Occipital lobe (tissue), 2 donors: ENCODE measurements around the gene SLC2A13. TPM values are rescaled to one million over a fixed set of nuclear protein-coding genes. Genes with fewer than 3 reads are reported as not detected.
A peak's percentile ranks its signal among the peaks of the same experiment; 100 is the strongest.

Experiments used
- DNase-seq: peaks from one replicate; lab custom pipeline; 2025; lab: John Stamatoyannopoulos, UW
- total RNA-seq: library from RNA; depleted of rRNA; stranded (reverse); fragments of >200 nt; gene quantifications from one replicate; pipeline ENCODE4 v1.2.3, GENCODE V29; 2014

SLC2A13 gene
- total RNA-seq, result 113 TPM

- DNase-seq, result peak; percentile 69
Measured at GRCh38 chr12:40105515-40106201, at the start of gene SLC2A13. SLC2A13 (minus strand) TSS chr12:40106081; CDS start chr12:40105808, 273 bp downstream.

- no peak for DNase-seq
Measured at GRCh38 chr12:40154381-40154780, 48.5 kb upstream of the SLC2A13 start.

DNA sequence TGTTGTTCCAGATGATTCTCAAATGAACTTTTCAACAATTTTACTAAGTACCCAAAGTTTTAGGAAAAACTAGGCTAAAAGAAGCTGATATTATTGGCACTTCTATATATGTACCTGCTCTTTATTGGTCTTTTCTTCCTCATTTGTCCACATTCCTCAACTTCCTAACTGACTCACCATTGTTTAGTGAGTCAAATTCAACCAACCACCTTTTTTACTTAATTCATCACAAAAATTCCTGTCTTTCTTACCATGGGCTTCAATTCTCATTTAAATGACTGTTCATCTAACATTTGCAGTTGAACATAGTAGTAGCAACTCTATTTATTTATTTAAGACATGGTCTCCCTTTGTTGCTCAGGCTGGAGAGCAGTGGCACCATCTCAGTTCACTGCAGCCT, 47.6 kb upstream of the SLC2A13 start:
- no peak for DNase-seq

- peak; percentile 4 for DNase-seq
Measured at GRCh38 chr12:40152783-40153383, 47.0 kb upstream of the SLC2A13 start.

- DNase-seq, result no peak
Measured at GRCh38 chr12:40149673-40150260, 43.9 kb upstream of the SLC2A13 start.

DNA sequence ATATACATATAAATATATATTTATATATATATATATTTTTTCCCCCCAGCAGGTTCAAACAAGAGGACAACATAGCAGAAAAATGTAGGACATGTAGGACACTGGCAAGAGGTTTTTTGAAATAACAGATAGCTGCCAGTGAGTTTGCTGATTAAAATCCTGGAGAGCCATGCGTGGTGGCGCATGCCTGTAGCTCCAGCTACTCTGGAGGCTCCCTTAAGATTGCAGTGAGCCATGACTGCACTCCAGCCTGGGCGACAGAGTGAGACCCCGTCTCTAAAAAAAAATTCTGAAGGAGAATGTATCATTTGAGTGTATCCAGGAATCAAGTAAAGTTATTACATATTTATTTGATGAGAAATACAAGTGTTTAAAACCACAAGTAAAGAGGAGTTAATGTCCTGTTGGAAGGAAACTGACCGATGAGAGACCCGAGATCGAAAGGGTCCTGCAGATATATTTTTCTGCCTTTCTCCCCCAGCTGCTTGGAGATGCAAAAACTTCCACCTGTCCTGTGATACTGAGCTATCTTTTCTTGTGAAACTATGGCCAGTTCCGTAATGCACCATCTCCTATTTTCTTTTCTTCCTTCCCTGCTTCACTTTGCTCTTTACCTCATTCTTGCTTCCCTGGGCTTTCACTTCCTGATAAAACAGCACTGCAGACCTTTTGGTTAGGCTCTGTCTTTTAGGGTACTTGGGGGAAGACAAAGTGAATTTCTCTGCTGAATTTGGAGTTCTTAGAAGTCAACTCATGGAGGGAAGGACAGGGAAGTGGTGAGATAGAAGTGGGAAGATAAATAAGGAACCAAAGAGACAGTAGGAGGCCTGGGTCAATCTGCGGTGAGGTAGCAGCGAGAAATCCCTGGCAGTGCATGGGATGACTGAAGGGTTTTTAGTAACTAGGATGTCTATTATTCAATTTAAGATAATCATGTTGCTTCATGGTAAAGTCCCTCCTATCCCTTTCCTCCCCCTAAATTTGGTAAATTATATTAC, 41.2 kb upstream of the SLC2A13 start:
- DNase-seq, result no peak

DNA sequence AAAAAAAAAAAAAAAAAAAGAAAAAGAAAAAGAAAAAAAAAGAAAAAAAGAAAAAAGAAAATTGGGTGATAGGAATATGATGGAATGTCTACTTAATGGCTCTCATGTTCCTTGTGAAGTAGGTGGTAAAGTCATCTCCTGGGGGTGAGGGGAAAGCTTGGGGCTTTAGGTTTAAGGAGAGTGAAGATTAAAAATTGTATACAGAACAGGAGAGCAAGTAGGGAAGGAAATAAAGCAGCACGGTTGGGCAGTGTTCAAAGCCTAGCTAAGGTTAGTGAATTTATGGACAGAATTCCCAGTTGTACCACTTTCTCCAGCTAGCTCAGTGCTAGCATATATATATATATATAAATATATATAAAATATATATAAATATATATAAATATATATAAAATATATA, 40.0 kb upstream of the SLC2A13 start:
- DNase-seq, result no peak

- DNase-seq, result no peak
Measured at GRCh38 chr12:40144023-40144422, 38.1 kb upstream of the SLC2A13 start.

DNA sequence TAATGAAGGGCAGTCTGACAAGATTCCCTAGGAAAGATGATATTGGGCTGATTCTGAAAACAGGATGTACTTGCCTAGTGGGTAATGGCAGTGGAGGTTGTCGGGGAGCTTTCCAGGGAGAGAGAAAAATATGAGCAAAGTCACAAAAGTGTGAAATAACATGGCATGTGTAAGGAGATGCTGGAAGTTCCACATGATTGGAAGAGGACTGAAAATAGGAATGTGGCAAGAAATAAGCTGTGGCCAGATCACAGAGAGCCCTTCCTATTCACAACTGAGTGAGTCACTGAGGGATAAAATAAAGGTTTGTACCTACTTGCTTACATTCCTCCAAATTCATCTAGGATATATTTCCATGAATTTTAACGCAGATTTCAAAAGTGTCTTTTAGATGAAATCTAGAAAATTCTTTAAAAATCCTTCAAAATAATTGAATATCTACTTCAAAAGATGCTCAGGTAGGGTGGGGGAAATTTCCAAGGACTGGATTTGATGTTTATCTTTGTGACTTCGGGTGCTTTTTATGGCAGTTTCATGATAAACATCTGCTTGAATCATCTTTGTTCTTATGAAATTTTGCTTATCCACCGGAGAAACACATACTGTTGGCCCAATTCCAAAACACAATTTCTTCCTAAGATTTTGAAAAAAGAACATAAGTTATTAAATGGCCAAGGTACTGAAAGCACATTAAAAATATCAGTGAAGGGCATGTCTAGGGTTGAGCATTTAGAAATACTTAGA, 36.3 kb upstream of the SLC2A13 start:
- DNase-seq, result no peak

DNA sequence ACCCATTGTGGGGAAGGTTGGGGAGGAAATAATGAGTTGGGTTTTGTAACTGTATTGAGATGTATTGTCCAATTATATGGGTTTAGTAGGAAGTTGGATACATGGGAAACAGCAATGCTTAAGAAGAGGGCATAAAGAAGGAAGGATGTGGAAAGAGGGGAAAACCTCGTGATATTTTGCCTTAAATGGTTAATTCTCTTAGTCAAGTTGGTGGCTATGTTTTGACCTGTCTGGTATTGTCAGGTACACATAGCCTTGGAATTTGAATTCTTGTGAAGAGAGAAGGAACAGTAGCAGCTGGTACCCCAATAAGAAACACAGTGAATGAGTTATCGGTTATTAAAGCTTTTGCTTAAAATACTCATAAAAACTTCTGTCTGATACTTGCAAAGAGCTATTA, 32.6 kb upstream of the SLC2A13 start:
- no peak for DNase-seq

DNA sequence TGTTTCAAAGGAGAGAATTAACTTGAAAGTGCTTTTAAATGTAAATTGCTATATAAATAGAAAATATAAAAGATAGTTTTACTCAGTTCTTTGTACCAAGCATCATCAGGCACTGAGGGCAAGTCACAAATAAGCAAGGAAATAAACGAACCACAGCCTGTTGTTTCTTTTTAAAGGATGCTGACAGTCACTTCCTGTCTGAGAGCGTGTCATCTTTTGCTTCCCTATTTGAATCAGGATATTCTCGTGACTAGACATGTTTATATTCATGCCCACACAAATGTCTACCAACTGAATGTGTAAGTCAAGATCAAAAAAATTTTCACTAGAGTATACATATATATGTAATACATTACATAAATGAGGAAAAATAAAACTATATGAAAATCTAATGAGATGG, 31.4 kb upstream of the SLC2A13 start:
- no peak for DNase-seq

- no peak for DNase-seq
Measured at GRCh38 chr12:40127408-40127807, 21.5 kb upstream of the SLC2A13 start.

- DNase-seq, result no peak
Measured at GRCh38 chr12:40123496-40123895, 17.6 kb upstream of the SLC2A13 start.

DNA sequence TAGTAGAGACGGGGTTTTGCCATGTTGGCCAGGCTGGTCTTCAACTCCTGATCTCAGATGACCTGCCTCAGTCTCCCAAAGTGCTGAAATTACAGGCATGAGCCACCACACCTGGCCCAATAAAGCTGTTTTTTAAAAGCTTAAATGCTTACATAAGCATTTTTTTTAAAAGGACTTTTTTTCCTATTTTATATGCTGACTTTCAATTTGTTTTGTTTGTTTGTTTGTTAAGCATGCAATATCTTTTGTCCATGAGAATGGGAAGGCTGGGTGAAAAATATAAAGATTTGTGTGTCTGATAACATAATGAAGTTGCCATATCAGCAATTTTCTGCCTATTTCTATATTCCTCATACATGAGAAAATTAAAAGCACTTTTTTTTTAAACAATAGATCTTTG, 17.0 kb upstream of the SLC2A13 start:
- no peak for DNase-seq

DNA sequence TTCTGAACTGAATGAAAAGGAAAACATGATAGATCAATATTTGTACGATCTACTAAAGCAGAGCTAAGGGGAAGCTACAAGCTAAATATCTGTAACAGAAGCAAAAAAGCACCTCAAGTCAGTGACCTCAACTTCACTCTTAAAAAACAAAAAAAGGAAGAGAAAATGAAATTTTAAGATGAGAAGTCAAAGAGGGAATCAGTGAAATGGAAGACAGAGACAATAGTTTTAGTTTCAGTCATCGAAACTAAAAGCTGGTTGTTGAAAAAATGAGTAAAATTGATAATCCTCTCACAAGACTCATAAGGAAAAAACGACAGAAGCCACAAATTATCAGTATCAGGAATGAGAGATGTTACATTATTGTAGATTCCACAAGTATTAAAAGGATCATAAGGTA, 11.9 kb upstream of the SLC2A13 start:
- no peak for DNase-seq

GRCh38 chr12:40110586-40110985, 4.7 kb upstream of the SLC2A13 start:
- no peak for DNase-seq

- no peak for DNase-seq
Measured at GRCh38 chr12:40107803-40108620, 2.1 kb upstream of the SLC2A13 start.

GRCh38 chr12:40107098-40107802, 1.4 kb upstream of the SLC2A13 start:
- DNase-seq, result peak; percentile 61

GRCh38 chr12:40106655-40107054, 774 bp upstream of the SLC2A13 start:
- no peak for DNase-seq

DNA sequence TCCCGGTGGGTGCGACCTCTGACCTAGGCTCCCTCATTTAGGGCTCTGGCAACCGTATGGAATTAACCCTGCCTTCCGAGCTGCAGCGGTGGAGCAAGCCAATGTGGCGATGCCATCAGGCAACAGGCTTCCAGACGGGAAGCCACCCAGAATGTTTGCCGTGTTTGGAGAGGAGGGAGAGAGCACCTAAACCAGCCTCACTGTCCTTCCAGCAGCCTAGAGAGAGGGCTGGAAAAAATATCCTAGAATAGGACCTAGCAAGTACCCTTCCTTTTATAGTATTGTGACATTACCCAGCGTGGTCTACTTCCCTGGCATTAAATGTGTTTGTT, 287 bp upstream of the SLC2A13 start:
- DNase-seq, result no peak
